BJ (cell line): ENCODE results near the gene ZNF878. TPM values are rescaled to one million over a fixed set of nuclear protein-coding genes. Genes with fewer than 3 reads are reported as not detected.

Source experiments
- CTCF ChIA-PET: fragments of 350-600 bp; formaldehyde crosslinking; extraction: SDS; loops from one replicate; lab custom pipeline; 2021; ENCODE audit warnings: antibody characterized with exemption, inconsistent platforms; lab: Yijun Ruan, JAX
- POLR2A ChIA-PET: fragments of 300-600 bp; sonication (Branson Sonifier 250); formaldehyde crosslinking; extraction: SDS; loops from one replicate; lab custom pipeline; 2021; ENCODE audit warnings: antibody characterized with exemption; lab: Charles Lee
- DNase-seq: peaks from one replicate; pipeline ENCODE4 v3.0.0-alpha.2; 2011; ENCODE audit warnings: low read depth
- H3K27me3 ChIP-seq: 2 replicates; pipeline ENCODE4 v1.6.0; 2011; ENCODE audit warnings: low read length; ENCODE audit not compliant: control insufficient read depth, insufficient read depth
- H3K36me3 ChIP-seq: 2 replicates; pipeline ENCODE4 v1.5.1; 2011; ENCODE audit warnings: low read length; ENCODE audit not compliant: control insufficient read depth, insufficient read depth
- H3K4me3 ChIP-seq: 2 replicates; pipeline ENCODE4 v1.5.1; 2011; ENCODE audit warnings: low read depth, mild to moderate bottlenecking, control low read depth, low read length
- CTCF ChIP-seq: IDR thresholded peaks from 2 replicates; pipeline ENCODE4 v1.5.1; 2011; ENCODE audit warnings: low read depth, mild to moderate bottlenecking, control low read depth, inconsistent platforms, low read length, moderate library complexity; ENCODE audit not compliant: insufficient read depth
- polyA plus RNA-seq: library from polyadenylated mRNA; depleted of rRNA; stranded (reverse); fragments of >200 nt; gene quantifications from 2 replicates; pipeline ENCODE4 v1.2.3, GENCODE V29; 2011

The ZNF878 gene
- polyA plus RNA-seq, 1 experiment, result not detected

GRCh38 chr19:12075538-12076139, 22.9 kb upstream of the ZNF878 start:
- POLR2A ChIA-PET, result no interaction called here
- DNase-seq, result no peak
- no peak overlapping the region for H3K4me3 ChIP-seq
- CTCF ChIA-PET, result no interaction called here
- no peak for TF ChIP-seq CTCF
- H3K27me3 ChIP-seq, result no peaks in the 10 kb centered on the region
- peaks cover 18% of the 10 kb centered on the region for H3K36me3 ChIP-seq

- POLR2A ChIA-PET, result interaction anchor here (0.6 kb wide), 2 partner anchors 10 to 71 kb away, joined by 6 read pairs; no protein-coding TSS in a partner anchor
- TF ChIP-seq CTCF, result no peak
- peak; percentile 62 for DNase-seq
- Histone ChIP-seq H3K27me3 (no peaks in the 10 kb centered on the region), H3K4me3 (peak within 1 kb of the TSS; percentile 66), H3K36me3 (peaks cover 2% of the 10 kb centered on the region; the same call in 1 of the 2 replicates)
- CTCF ChIA-PET, result interaction anchor here (0.8 kb wide), 1 partner anchor 76 kb away, joined by 4 read pairs; the partner anchor contains the start of gene ZNF20
Observed at GRCh38 chr19:12064590-12065538, 12.1 kb upstream of the ZNF878 start, which contains the start of gene ZNF844. ZNF844 (plus strand) TSS chr19:12064731; CDS start chr19:12064874, 143 bp downstream.

- H3K4me3 ChIP-seq, result no peak overlapping the region
- DNase-seq, result no peak
- TF ChIP-seq CTCF, result no peak
- ChIA-PET POLR2A (no interaction called here), CTCF (interaction anchor here (1.0 to 1.3 kb wide), 4 partner anchors 20 to 132 kb away, joined by 3 to 4 read pairs (median 4); partner anchors contain the start of gene ZNF433)
- no peaks in the 10 kb centered on the region for H3K36me3 ChIP-seq
- no peaks in the 10 kb centered on the region for H3K27me3 ChIP-seq
Observed at GRCh38 chr19:12055784-12056183, 3.0 kb upstream of the ZNF878 start.

GRCh38 chr19:12052091-12052496, 667 bp downstream of the ZNF878 start:
- CTCF ChIA-PET, result interaction anchor here (0.9 to 1.3 kb wide), 5 partner anchors 19 to 255 kb away, joined by 3 to 11 read pairs (median 3); partner anchors contain the start of gene ZNF20
- no peaks in the 10 kb centered on the region for H3K36me3 ChIP-seq
- peak overlapping the region; percentile 77 for H3K4me3 ChIP-seq
- POLR2A ChIA-PET, result no interaction called here
- no peak for TF ChIP-seq CTCF
- H3K27me3 ChIP-seq, result no peaks in the 10 kb centered on the region
- no peak for DNase-seq

- TF ChIP-seq CTCF, result no peak
Observed at GRCh38 chr19:12047868-12048267, 4.9 kb downstream of the ZNF878 start.

More at GRCh38 chr19:12047868-12048267, 4.9 kb downstream of the ZNF878 start:
- Histone ChIP-seq H3K4me3 (no peak overlapping the region), H3K27me3 (no peaks in the 10 kb centered on the region), H3K36me3 (no peaks in the 10 kb centered on the region)
- no peak for DNase-seq
- POLR2A ChIA-PET, result no interaction called here
- CTCF ChIA-PET, result interaction anchor here (2.4 kb wide), 1 partner anchor 11 kb away, joined by 7 read pairs; no protein-coding TSS in a partner anchor
